OCI-LY7 (cell line): ENCODE measurements around the gene ARID4A. TPM values are rescaled to one million over a fixed set of nuclear protein-coding genes. Genes with fewer than 3 reads are reported as not detected.

Source experiments
- BruUV-seq: library from RNA; stranded (reverse); fragments of 400-500 nt; replicated peaks from 2 replicates; lab custom pipeline; 2021; lab: Mats Ljungman, UMichigan
- CTCF ChIA-PET: fragments of 300-600 bp; sonication (Branson Sonifier 250); formaldehyde crosslinking; loops from one replicate; lab custom pipeline; 2022; ENCODE audit warnings: antibody characterized with exemption; ENCODE audit not compliant: unreplicated experiment; lab: Charles Lee
- POLR2A ChIA-PET: fragments of 300-600 bp; sonication (Branson Sonifier 250); formaldehyde crosslinking; loops from one replicate; lab custom pipeline; 2022; ENCODE audit warnings: antibody characterized with exemption; lab: Charles Lee
- DNase-seq: peaks from one replicate; pipeline ENCODE4 v3.0.0-alpha.2; 2015; ENCODE audit warnings: low spot score
- H2AFZ ChIP-seq: fragments of 200-600 bp; sonication (generic), shearing (Covaris generic); 2 replicates; pipeline ENCODE4 v1.6.1; 2014; ENCODE audit warnings: mild to moderate bottlenecking, antibody characterized with exemption, low read length, moderate library complexity
- H3K27ac ChIP-seq: fragments of 200-600 bp; sonication (generic); 2 replicates; pipeline ENCODE4 v1.5.1; 2014; ENCODE audit warnings: mixed run types, low read depth, mild to moderate bottlenecking, moderate library complexity, low read length, inconsistent platforms; ENCODE audit not compliant: poor library complexity, severe bottlenecking
- H3K36me3 ChIP-seq: fragments of 200-600 bp; sonication (generic); 2 replicates; pipeline ENCODE4 v1.6.1; 2014; ENCODE audit warnings: mild to moderate bottlenecking, antibody characterized with exemption, low read length, moderate library complexity, mixed read lengths; ENCODE audit not compliant: insufficient read depth
- H3K4me1 ChIP-seq: fragments of 200-600 bp; sonication (generic); 2 replicates; pipeline ENCODE4 v1.5.1; 2014; ENCODE audit warnings: mild to moderate bottlenecking, low read length; ENCODE audit not compliant: insufficient read depth, poor library complexity, severe bottlenecking
- H3K4me2 ChIP-seq: fragments of 200-600 bp; sonication (generic); 2 replicates; pipeline ENCODE4 v1.6.1; 2014; ENCODE audit warnings: mild to moderate bottlenecking, low read length
- H3K4me3 ChIP-seq: fragments of 200-600 bp; sonication (generic); 2 replicates; pipeline ENCODE4 v1.5.1; 2014; ENCODE audit warnings: mild to moderate bottlenecking, low read depth, low read length; ENCODE audit not compliant: poor library complexity, severe bottlenecking
- H3K79me2 ChIP-seq: fragments of 200-600 bp; sonication (generic); 2 replicates; pipeline ENCODE4 v1.6.1; 2016; ENCODE audit warnings: low read depth, mild to moderate bottlenecking, low read length, moderate library complexity, mixed read lengths; ENCODE audit not compliant: insufficient read depth
- H3K9me2 ChIP-seq: fragments of 200-600 bp; sonication (generic); 2 replicates; pipeline ENCODE4 v1.6.1; 2016; ENCODE audit warnings: mild to moderate bottlenecking, low read length, mixed read lengths; ENCODE audit not compliant: insufficient read depth
- H3K9me3 ChIP-seq: fragments of 200-600 bp; sonication (generic); 2 replicates; pipeline ENCODE4 v1.6.1; 2014; ENCODE audit warnings: mild to moderate bottlenecking, mixed run types, low read length, mixed read lengths
- H4K20me1 ChIP-seq: fragments of 200-600 bp; sonication (generic); 2 replicates; pipeline ENCODE4 v1.6.1; 2014; ENCODE audit warnings: mild to moderate bottlenecking, antibody characterized with exemption, low read length, moderate library complexity, mixed read lengths; ENCODE audit not compliant: insufficient read depth
- CTCF ChIP-seq: fragments of 200-600 bp; sonication (generic); conservative IDR thresholded peaks from 2 replicates; pipeline ENCODE4 v1.5.1; 2014; ENCODE audit warnings: mild to moderate bottlenecking, antibody characterized with exemption, low read length, moderate library complexity, mixed read lengths
- EZH2phosphoT487 ChIP-seq: fragments of 200-600 bp; sonication (generic); IDR thresholded peaks from 2 replicates; pipeline ENCODE4 v1.6.1; 2018; ENCODE audit warnings: low read depth, borderline replicate concordance, mild to moderate bottlenecking, mixed run types, antibody characterized with exemption, low read length, moderate library complexity, mixed read lengths
- intact Hi-C: fragments of 100-400 bp; cut with micrococcal nuclease; formaldehyde crosslinking; loops from one replicate; pipeline ENCODE4 v1.10.0; 2022; ENCODE audit not compliant: unreplicated experiment
- total RNA-seq, 2 experiments: library from RNA; depleted of rRNA in 1 of 2; stranded (reverse); fragments of >200 nt in 1 of 2; shearing (Covaris generic) in 1 of 2; gene quantifications; 2 replicates each; pipeline ENCODE4 v1.2.3, GENCODE V29; 2014 to 2022

The ARID4A gene
- total RNA-seq, 2 experiments from 2014 or later = 10.3 to 38.2 TPM

- H3K9me2 ChIP-seq = no peaks in the 10 kb centered on the region
- no peak overlapping the region for H3K27ac ChIP-seq
- H3K4me2 ChIP-seq = no peak overlapping the region
- POLR2A ChIA-PET = no interaction called here
- H3K4me1 ChIP-seq = no peaks in the 10 kb centered on the region
- H3K4me3 ChIP-seq = no peak overlapping the region
- no peak overlapping the region for H2AFZ ChIP-seq
- H3K36me3 ChIP-seq = peaks cover 89% of the 10 kb centered on the region
- no peaks in the 10 kb centered on the region for H3K79me2 ChIP-seq
- BruUV-seq = no TSS peak
- CTCF ChIA-PET = no interaction called here
- TF ChIP-seq CTCF (peak; percentile 74), EZH2phosphoT487 (no peak)
- no peaks in the 10 kb centered on the region for H3K9me3 ChIP-seq
- H4K20me1 ChIP-seq = no peaks in the 10 kb centered on the region
- intact Hi-C loops = no loop called here
- DNase-seq = peak; percentile 56
Measured at GRCh38 chr14:58362798-58363412, 64.5 kb downstream of the ARID4A start.

GRCh38 chr14:58364316-58364715, 66.0 kb downstream of the ARID4A start:
- intact Hi-C loops = no loop called here
- Histone ChIP-seq H3K9me2 (no peaks in the 10 kb centered on the region), H3K9me3 (no peaks in the 10 kb centered on the region), H3K4me1 (no peaks in the 10 kb centered on the region), H3K36me3 (peaks cover 94% of the 10 kb centered on the region), H4K20me1 (no peaks in the 10 kb centered on the region), H3K4me2 (no peak overlapping the region), H2AFZ (no peak overlapping the region), H3K4me3 (no peak overlapping the region), H3K79me2 (no peaks in the 10 kb centered on the region), H3K27ac (no peak overlapping the region)
- ChIA-PET CTCF (no interaction called here), POLR2A (no interaction called here)
- BruUV-seq = TSS peak; percentile 82
- no peak for TF ChIP-seq EZH2phosphoT487
- DNase-seq = no peak

GRCh38 chr14:58367296-58367695, 68.9 kb downstream of the ARID4A start:
- Histone ChIP-seq H3K9me3 (no peaks in the 10 kb centered on the region), H3K36me3 (peaks cover 82% of the 10 kb centered on the region), H3K27ac (no peak overlapping the region), H3K4me3 (no peak overlapping the region), H3K9me2 (no peaks in the 10 kb centered on the region), H4K20me1 (no peaks in the 10 kb centered on the region), H3K4me1 (no peaks in the 10 kb centered on the region), H2AFZ (no peak overlapping the region), H3K79me2 (no peaks in the 10 kb centered on the region), H3K4me2 (no peak overlapping the region)
- intact Hi-C loops = no loop called here
- ChIA-PET CTCF (no interaction called here), POLR2A (interaction anchor here (0.6 to 0.8 kb wide), 2 partner anchors 64 to 70 kb away, joined by 3 to 5 read pairs; no protein-coding TSS in a partner anchor)
- TF ChIP-seq EZH2phosphoT487 (no peak), CTCF (no peak)
- no peak for DNase-seq
- no TSS peak for BruUV-seq
